Testis (tissue), 2 donors: ENCODE results near the gene MAPK1IP1L.

Experiments used
- CTCF ChIP-seq, 3 experiments: fragments of 450-650 bp in 2 of 3; fragments of 200-600 bp in 1 of 3; sonication (generic) in 1 of 3; IDR thresholded peaks; one replicate each; pipeline ENCODE4 v1.5.1; 2016 to 2019; ENCODE audit warnings: antibody characterized with exemption in 3 of 3, mild to moderate bottlenecking in 2 of 3, moderate library complexity in 1 of 3
- POLR2A ChIP-seq: fragments of 450-650 bp; IDR thresholded peaks from one replicate; pipeline ENCODE4 v1.6.1; 2017; ENCODE audit warnings: antibody characterized with exemption, mild to moderate bottlenecking, moderate library complexity

DNA sequence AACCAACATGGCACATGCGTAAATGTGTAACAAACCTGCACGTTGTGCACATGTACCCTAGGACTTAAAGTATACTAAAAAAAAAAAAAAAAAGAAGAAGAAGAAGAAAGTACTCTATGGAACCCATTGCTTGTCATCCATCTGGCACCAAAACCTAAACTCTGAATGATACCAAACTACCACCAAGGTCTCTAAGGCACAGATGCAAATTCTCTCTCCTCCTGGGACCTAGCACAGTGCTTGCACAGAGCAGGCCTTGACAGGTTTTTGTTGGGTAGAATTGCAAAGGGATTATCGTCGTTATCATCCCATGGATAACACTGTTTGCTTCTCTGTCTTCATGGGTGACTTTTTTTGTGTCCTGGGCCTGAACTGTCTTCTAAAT lies 64.4 kb downstream of the MAPK1IP1L start:
- TF ChIP-seq POLR2A: no peak
- TF ChIP-seq CTCF (IDR thresholded peaks at IDR 0.05): no peak
